Adrenal gland (tissue), 12 donors: ENCODE results near the gene BTNL3. TPM values are rescaled to one million over a fixed set of nuclear protein-coding genes. Genes with fewer than 3 reads are reported as not detected.
A peak's percentile ranks its signal among the peaks of the same experiment; 100 is the strongest.
"Not testable (repeated sequence)": the region's sequence is repeated elsewhere in the genome, so short reads cannot be mapped to it uniquely, and the experiment has no call there.

Experiments
- DNase-seq, 7 donors: peaks; one replicate each; pipeline ENCODE4 v3.0.0-alpha.2; 2019 to 2020
- H3K27ac ChIP-seq, 5 donors: fragments of 200-600 bp; sonication (generic) in 4 of 5; 1 replicate in 3 of 5; 2 replicates in 2 of 5; pipeline versions ENCODE4 v1.5.1 to v1.8.0; 2016 to 2020; ENCODE audit warnings: mild to moderate bottlenecking in 1 of 5
- H3K27me3 ChIP-seq: fragments of 200-600 bp; 2 replicates; pipeline ENCODE4 v1.8.0; 2021
- H3K36me3 ChIP-seq, 2 donors: fragments of 200-600 bp; replicated peaks in 1 of 2; 1 replicate in 1 of 2; 2 replicates in 1 of 2; pipeline versions ENCODE4 v1.5.1 to v1.8.0; 2018 to 2022
- H3K4me1 ChIP-seq, 2 donors: fragments of 200-600 bp; replicated peaks in 1 of 2; 1 replicate in 1 of 2; 2 replicates in 1 of 2; pipeline versions ENCODE4 v1.5.1 to v1.8.0; 2018 to 2021
- H3K4me3 ChIP-seq, 4 donors: fragments of 200-600 bp; sonication (generic) in 3 of 4; one replicate each; pipeline ENCODE4 v1.5.1; 2016 to 2018
- H3K9me3 ChIP-seq, 3 donors: fragments of 200-600 bp; sonication (generic) in 1 of 3; replicated peaks in 1 of 3; 1 replicate in 2 of 3; 2 replicates in 1 of 3; pipeline versions ENCODE4 v1.5.1 to v1.8.0; 2016 to 2021
- CTCF ChIP-seq, 6 experiments: fragments of 450-650 bp in 4 of 6; fragments of 200-600 bp in 2 of 6; sonication (generic) in 1 of 6; IDR thresholded peaks; 1 replicate in 5 of 6; 2 replicates in 1 of 6; pipeline versions ENCODE4 v1.5.1 to v1.8.0; 2016 to 2021; ENCODE audit warnings: antibody characterized with exemption in 6 of 6, mild to moderate bottlenecking in 2 of 6, moderate library complexity in 1 of 6
- POLR2A ChIP-seq, 2 donors: fragments of 450-650 bp; IDR thresholded peaks; one replicate each; pipeline ENCODE4 v1.6.1; 2017; ENCODE audit warnings: antibody characterized with exemption in 2 of 2, mild to moderate bottlenecking in 2 of 2, moderate library complexity in 1 of 2
- WGBS, 4 donors: extraction: QIAGEN DNeasy Blood & Tissue Kit in 2 of 4; methylation state at CpG; one replicate each; pipeline versions ENCODE4 v1.1.5 to v1.1.7; 2013 to 2017; 5-methylcytosine and 5-hydroxymethylcytosine counted together
- intact Hi-C, 2 donors: fragments of 100-400 bp; cut with DNase I; formaldehyde crosslinking; loops; one replicate each; pipeline versions ENCODE4 v1.14.1 to v1.15.0; 2022 to 2023
- polyA plus RNA-seq, 3 donors: library from polyadenylated mRNA; stranded (reverse); fragments of 200-250 nt in 2 of 3; fragments of 350-450 nt in 1 of 3; fragmentation: Illumina TruSeq in 1 of 3; extraction: RNeasy Lipid Tissue Mini Kit (QIAGEN cat#74804) in 1 of 3; gene quantifications; one replicate each; pipeline ENCODE4 v1.2.3, GENCODE V29; 2013 to 2014
- total RNA-seq, 9 donors: library from RNA; depleted of rRNA in 4 of 9; stranded (reverse); fragments of >200 nt in 4 of 9; fragments of 120-200 nt in 1 of 9; fragmentation: NEBNext Ultra II Directional in 1 of 9; extraction: Animal tissue kit (Norgen Biotek cat#: 25700) in 1 of 9; gene quantifications; one replicate each; pipeline versions ENCODE4 v1.1.0 to v1.2.4, GENCODE V29; 2013 to 2023
- donor health status: healthy with polysubstance abuse.
- donor health status: Bipolar disorder and iron deficiency.
- donor health status: DM: yes; HTN: yes; CAD: no.
- donor health status: DM: no; HTN: no; CAD: no.
- donor health status: DM: no; HTN: no; CAD: no.
- donor health status: DM: yes; HTN: yes; CAD: no.

The BTNL3 gene
- total and polyA plus RNA-seq, 12 donors, result 0.03 to 1.0 (median 0.14) TPM; not detected in 5

GRCh38 chr5:181045316-181045715, 56.7 kb downstream of the BTNL3 start:
- intact Hi-C loops, result no loop called here
- DNase-seq, result peak in 1 of 7 donors; percentile 29
- Histone ChIP-seq H3K4me3 (no peak overlapping the region), H3K36me3 (no peaks in the 10 kb centered on the region), H3K9me3 (no peaks in the 10 kb centered on the region), H3K27me3 (peaks cover 15% of the 10 kb centered on the region), H3K27ac (peak overlapping the region in 1 of 5 donors; percentile 70), H3K4me1 (no peaks in the 10 kb centered on the region)
- 59 to 67% (median 65%) methylated on average over 10 of the region's 10 CpGs for WGBS, 4 donors
- TF ChIP-seq CTCF (IDR thresholded peaks at IDR 0.05), result no peak
- TF ChIP-seq POLR2A (IDR thresholded peaks at IDR 0.05), result no peak

GRCh38 chr5:181045857-181046256, 57.2 kb downstream of the BTNL3 start:
- WGBS, 4 donors, result 13 to 50% (median 31%) methylated on average over 1 of the region's 1 CpG
- H3K27ac ChIP-seq, result peak overlapping the region in 1 of 5 donors; percentile 70
- DNase-seq, result peak in 1 of 7 donors; percentile 50
- intact Hi-C loops, H3K9me3 ChIP-seq, H3K36me3 ChIP-seq, H3K4me3 ChIP-seq, H3K4me1 ChIP-seq: not testable (repeated sequence)
- peaks cover 18% of the 10 kb centered on the region for H3K27me3 ChIP-seq

- 67 to 80% (median 75%) methylated on average over 2 of the region's 2 CpGs for WGBS, 4 donors
- DNase-seq, result no peak
- intact Hi-C loops, result no loop called here
- Histone ChIP-seq H3K27ac (no peak overlapping the region), H3K4me1 (no peaks in the 10 kb centered on the region), H3K27me3 (peaks cover 25% of the 10 kb centered on the region), H3K9me3 (no peaks in the 10 kb centered on the region), H3K36me3 (no peaks in the 10 kb centered on the region), H3K4me3 (no peak overlapping the region)
- TF ChIP-seq CTCF (IDR thresholded peaks at IDR 0.05), result no peak
- TF ChIP-seq POLR2A (IDR thresholded peaks at IDR 0.05), result no peak
These were observed 58.6 kb downstream of the BTNL3 start for GRCh38 chr5:181047288-181047687.

GRCh38 chr5:181047921-181048320, 59.3 kb downstream of the BTNL3 start:
- WGBS, 4 donors, result 89 to 92% (median 91%) methylated on average over 6 to 15 of the region's 15 CpGs
- Histone ChIP-seq H3K36me3 (no peaks in the 10 kb centered on the region), H3K4me3 (no peak overlapping the region), H3K9me3 (no peaks in the 10 kb centered on the region), H3K4me1 (no peaks in the 10 kb centered on the region), H3K27me3 (peaks cover 26% of the 10 kb centered on the region), H3K27ac (no peak overlapping the region)
- TF ChIP-seq POLR2A (IDR thresholded peaks at IDR 0.05) (no peak), CTCF (IDR thresholded peaks at IDR 0.05) (no peak)
- intact Hi-C loops, result no loop called here
- peak in 1 of 7 donors; percentile 36 for DNase-seq

GRCh38 chr5:181050016-181050415, 61.4 kb downstream of the BTNL3 start:
- intact Hi-C loops, result no loop called here
- peaks cover 45% of the 10 kb centered on the region for H3K27me3 ChIP-seq
- no peak overlapping the region for H3K27ac ChIP-seq
- no peak overlapping the region for H3K4me3 ChIP-seq
- no peak for DNase-seq
- no peak for TF ChIP-seq CTCF (IDR thresholded peaks at IDR 0.05)
- no peak for TF ChIP-seq POLR2A (IDR thresholded peaks at IDR 0.05)
- peaks cover 0 to 9% of the 10 kb centered on the region in 2 donors for H3K4me1 ChIP-seq
- WGBS, 4 donors, result 83 to 91% (median 87%) methylated on average over 4 to 5 of the region's 5 CpGs
- no peaks in the 10 kb centered on the region for H3K9me3 ChIP-seq
- no peaks in the 10 kb centered on the region for H3K36me3 ChIP-seq
